GM19193 (cell line): Measurements from ENCODE around the gene XCL1.

Experiments used
- POLR2A ChIP-seq: IDR thresholded peaks from 4 replicates; pipeline ENCODE4 v1.6.1; 2011; ENCODE audit not compliant: insufficient read depth, insufficient read length; ENCODE audit errors: extremely low read depth

Gene XCL1

DNA sequence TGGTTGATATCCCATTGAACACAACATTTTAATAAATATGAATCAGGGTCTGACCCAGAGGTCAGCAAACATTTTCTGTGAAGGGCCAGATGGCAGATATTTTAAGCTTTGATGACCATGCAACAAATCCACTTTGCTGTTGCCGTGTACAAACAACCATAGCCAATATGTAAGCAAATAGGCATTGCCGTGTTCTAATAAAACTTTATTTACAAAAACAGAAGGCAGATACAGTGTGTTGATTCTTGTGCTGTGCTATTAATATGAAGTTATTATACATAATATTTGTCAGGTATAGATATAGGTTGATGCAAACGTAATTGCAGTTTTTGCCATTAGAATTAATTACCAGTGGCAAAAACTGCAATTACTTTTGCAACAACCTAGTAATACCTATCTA lies 8.8 kb upstream of the XCL1 start:
- TF ChIP-seq POLR2A: no peak

DNA sequence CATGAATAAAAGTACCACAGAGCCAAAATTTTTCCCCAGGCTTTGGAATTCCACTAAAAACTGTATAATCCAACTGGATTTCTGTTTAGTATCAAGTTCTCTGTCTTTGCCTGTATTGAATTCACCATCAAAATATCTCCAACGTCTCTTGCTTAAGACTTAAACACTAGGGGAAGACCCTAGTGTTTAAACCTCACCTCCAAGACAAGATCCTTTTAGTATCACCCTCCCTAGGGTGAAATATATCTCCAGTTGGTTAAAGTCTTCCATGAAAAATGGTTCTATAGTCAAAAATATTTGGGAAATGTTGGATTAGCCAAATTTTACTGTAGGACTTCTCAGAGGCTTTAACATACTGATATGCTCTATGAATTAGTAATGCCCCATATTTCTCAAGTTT lies 8.1 kb upstream of the XCL1 start:
- no peak for TF ChIP-seq POLR2A

DNA sequence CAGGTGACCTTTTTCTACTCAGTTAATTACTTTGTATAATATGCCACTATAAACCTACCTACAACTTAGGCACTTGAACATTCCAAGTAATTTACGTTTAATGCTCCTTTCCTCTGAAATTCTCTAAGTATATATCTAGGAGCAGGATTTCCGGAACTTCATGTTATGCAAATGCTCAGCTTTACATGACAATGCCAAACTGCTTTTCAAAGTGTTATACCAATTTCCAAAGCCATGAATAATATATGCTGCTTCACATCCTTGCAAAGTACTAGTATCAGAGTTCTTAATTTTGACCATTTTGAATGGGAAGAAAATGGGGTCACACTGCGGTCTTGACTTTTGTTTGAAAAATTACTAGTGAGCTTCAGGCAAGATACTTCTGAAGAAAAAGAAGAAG lies 5.8 kb upstream of the XCL1 start:
- no peak for TF ChIP-seq POLR2A

DNA sequence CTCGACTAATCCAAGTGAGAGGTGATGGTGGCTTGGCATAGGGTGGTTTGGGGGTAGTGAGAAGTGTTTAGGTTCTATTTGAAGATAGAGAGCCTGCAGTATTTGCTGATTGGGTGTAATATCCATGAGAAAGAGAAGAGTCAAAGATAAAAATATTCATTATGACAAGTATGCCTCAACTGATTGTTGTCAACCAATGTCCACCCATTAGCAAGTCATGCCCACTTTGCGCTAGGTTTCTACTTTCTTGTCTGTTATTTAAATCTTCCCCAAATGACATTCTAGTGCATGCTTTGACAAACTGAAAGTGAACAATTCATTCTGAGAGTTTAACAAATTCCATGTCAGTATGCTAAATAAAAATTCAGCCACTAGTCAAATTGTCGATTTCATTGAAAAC lies 3.8 kb upstream of the XCL1 start:
- no peak for TF ChIP-seq POLR2A

DNA sequence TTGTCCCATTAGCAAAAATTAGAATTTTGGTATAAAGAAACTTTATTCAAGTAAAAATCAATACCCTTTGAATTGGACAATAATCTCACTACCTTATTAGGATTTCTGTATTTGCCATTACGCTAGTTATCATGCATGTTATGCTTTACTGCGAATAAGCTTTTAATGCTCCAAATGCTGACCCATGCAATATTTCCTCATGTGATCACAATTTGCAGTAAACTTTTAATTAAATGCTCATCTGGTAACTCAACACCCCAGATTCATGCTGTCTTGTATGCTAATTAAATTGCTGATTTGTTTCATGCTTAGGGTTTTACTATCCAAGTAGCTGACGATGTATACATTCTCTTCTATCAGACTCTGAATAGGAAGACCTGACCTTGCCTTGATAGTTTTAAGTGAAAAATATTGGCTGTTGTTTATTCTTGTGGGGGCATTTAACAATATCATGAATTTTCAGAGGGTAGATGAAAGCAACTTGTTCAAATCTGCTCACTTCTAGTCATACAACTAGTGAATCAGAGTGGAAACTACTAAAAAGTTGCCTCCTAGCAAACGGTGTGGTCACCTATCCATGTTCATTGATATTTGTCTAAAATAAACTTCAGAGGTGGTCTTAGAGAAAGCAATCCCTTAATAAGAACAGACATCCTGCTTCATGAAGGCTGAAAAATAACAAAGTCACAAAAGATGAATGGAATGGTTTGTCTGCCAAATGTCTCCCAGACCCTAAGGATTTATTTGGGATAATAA lies 5.6 kb downstream of the XCL1 start:
- TF ChIP-seq POLR2A: no peak

DNA sequence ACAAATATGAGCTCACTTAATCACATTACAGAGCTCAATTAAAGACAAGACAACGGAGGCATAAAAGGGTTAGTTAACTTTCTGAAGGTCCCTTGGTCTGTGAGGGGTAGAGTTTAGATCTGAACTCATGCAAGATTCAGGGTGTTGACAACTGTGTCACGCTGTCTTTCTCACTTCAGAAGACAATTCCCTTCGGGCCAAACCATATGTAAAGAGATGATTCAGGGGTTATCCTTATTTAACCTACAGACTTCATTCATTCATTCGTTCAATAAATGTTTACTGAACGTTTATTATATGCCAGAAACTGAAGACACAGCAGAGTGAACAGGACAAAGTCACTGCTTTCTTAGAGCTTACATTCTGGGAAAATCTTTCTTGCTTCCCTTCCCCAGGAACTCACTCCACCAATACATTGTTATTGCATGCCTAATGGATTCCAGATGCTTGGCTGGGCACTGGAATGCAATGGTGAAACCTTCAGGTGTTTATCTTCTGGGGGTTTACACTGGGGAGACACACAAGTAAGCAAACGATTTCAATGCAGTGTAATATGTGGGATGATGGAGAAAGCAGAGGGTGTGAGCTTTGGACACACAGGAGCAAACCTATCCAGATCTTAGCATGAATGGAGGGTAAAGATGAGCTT lies 6.4 kb downstream of the XCL1 start:
- TF ChIP-seq POLR2A: no peak

DNA sequence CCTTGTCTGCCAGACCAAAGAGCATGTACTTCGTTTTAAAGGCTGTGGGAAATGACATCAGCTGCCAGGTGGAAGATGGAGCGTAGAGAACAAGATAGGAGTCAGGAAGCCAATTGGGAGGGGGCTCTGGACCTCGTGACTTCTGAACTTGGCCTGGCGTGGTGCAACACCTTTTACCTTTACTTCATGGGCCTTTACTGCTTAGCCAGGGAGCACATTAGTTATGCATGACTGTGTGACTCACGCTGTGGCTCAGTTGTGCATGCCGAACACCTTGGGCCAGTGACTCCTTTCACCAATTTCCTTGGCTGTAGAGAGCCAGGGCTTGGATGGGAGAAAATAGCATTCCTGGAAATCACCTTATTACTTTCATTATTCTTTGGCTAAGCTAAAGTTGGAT lies 7.2 kb downstream of the XCL1 start:
- no peak for TF ChIP-seq POLR2A

DNA sequence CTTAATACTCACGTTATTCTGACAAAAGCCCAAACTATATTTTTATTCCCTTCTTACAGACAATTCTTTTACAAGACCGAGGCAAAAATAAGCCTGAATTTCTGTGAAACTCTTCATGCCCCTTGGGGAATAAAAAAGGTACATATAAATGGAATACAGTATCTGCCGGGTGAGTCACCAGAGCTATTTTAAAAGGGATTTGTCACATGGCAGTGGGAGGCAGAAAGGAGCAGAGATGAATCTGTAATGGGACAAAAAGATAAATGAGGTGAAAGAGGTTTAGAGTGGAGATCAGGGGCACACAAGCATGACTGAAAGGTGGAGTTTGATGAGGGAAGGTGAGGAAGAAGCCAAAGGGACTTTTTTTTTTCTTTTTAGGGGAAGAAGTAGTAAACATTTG lies 8.8 kb downstream of the XCL1 start:
- TF ChIP-seq POLR2A: no peak

DNA sequence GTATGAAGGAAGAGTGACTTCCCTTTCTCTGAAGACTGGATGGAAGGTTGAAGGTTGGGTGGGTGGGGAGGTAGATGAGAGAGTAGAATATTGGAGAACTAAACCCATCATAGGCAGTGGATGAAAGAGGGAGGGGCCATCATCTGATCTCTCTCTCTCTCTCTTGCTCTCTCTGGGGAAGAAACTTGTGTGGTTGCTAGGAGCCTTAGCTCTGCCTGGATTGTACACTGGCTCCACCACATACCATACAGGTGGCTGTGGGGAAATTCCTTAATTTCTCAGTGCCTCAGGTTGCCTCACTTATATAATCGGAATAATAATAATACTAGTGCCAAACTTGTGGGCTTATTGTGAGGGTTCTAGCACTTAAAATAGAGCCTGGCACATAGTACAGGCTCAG lies 9.5 kb downstream of the XCL1 start:
- no peak for TF ChIP-seq POLR2A

DNA sequence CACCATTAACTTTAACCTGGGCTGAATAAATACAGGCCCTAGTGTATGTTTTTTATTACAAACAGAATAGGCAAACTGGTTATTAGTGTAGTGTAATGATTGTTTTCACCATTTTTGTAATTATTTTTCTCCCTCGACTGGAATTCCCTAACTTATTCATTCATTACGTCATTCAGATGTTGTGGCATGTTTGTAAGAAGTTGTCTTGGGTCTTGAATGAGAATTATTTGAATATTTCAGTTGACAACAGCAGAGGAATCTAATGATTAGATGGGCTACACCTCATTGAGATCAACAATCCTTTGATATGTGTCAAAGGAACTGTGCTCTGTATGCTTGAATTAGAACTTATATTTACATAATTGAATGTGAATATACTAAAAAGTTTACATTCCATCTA lies 12.8 kb downstream of the XCL1 start:
- no peak for TF ChIP-seq POLR2A

DNA sequence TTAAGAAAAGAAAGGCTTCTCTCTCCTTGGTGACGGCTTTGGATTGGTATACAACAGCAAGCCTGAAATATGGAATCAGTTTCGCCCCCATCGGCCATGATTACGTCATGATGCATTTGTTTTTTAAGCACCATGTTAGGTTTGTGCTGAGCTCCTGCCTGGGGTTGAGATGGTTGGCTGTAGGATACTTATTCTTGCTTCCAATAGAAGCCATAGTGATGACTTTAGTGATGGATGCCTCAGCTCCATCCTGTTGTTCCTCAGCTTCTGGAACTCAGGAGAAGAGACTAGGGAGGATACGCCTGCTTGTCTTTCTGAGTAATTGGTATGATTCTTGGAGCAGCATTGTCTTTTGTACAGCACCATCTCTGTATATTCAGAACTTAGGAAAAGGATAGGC lies 14.7 kb downstream of the XCL1 start:
- TF ChIP-seq POLR2A: no peak

DNA sequence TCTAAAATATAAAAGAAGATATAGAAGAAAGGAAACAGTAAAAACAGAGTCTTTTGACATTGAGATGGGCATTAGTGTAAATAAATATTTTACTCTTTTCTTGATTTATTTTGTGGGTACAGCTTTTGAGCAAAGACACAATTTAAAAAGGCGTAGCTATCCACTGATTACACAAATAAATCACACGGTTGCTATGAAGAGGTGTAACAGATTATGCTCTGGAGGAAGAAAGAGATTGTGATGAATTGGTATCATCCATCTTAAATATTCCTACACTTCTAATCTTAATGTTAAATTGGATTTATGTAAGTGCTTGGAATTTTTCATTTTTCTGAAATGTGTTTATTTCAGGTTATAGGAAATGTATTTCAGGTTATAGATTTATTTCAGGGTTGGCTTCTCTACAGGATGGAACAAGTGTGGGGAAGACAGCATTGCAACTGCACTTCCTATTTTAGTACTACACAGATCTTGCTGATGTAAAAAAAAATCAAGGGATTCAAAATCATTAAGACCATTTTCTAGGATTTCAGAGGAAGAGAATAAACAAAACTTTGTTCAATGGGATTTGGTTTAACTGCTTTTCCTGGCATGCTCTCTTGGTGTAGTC lies 15.3 kb downstream of the XCL1 start:
- no peak for TF ChIP-seq POLR2A

DNA sequence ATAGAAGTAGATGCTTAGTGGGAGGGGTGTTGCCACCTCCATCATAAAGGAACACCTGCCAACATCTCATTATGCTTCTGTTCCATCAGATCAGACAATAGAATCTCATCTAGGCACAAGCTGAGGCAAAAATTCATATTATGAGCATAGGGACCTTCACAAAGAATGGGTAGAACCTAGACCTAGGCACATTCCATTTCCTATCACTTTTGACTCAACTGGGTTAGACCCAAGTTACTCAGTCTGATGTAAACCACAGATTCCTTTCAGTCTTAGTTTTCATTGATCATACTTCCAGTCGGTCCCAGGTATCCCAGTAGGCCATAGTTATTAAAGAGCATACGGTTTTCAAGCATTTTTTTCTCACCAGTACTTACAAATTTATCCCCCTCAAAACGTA lies 21.7 kb downstream of the XCL1 start:
- no peak for TF ChIP-seq POLR2A

DNA sequence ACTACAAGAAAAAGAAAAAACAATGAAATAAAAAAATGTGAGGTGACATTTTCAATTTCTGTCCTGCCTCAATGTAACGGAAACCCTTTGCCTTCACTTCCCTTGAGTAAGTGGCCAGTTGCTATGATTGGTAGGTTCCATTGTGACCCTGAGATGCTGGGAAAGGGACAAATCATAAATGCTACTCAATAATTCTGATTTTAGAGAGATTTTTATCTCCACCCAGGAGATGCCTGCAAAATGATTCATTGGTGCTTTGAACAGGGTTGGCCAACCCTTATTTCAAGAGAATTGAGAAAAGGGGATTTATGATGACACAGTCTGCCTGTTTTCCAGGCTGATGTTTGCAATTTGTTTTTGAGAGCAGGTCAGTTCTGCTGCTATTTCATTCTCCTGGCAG lies 22.5 kb downstream of the XCL1 start:
- no peak for TF ChIP-seq POLR2A

DNA sequence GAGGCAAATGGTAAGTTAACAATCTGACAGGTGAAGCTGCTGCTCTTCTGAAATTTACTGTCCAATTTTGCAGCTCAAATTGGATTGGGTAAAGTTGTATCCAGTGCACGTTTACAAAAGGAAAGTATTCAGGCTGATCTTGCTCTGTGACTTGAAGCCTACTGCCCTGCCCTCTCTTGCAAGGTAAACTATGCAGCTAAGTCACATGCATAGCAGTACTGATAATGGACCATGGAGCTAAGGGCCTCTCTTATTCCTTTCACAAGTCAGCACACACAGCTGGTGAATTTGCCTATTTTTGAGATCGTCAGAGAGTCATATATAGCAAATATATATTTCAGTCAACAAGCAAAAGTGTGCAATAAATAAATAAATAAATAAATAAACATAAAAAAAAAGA lies 23.2 kb downstream of the XCL1 start:
- TF ChIP-seq POLR2A: no peak

DNA sequence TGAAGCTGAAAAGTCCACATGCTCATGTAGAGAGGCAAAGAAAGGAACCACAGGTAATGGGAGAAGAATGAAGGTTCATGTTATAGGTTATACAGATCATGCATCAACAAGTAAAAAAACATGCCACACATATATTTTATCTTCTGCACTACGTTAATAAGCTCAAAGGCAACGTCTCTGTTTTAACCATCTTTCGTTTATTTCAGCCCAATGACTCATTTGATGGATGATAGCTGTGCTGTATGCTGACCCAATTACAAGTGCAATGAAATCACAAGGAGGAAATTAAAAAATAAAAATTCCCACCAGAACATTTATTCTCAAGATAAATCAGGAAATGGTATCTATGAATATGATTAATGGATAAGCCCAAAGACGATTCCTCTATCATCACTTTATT lies 24.6 kb downstream of the XCL1 start:
- TF ChIP-seq POLR2A: no peak
